ENCODE data around the gene STK10. TPM values are rescaled to one million over a fixed set of nuclear protein-coding genes. Genes with fewer than 3 reads are reported as not detected.

STK10 gene
- polyA plus RNA-seq, 3 donors = 21.5 to 180 (median 47.4) TPM

- peaks cover 27% of the 10 kb centered on the region for H3K79me2 ChIP-seq (ENCODE audit: insufficient read depth, low read length)
- H3K36me3 ChIP-seq (replicated peaks in 1 of 2; ENCODE audit: control insufficient read depth in 1 of 2, insufficient read depth in 2 of 2, low read length in 2 of 2) = peaks cover 84 to 96% of the 10 kb centered on the region in 2 donors
- H3K9me3 ChIP-seq (replicated peaks in 1 of 2; ENCODE audit: control insufficient read depth in 1 of 2, insufficient read depth in 1 of 2, low read length in 2 of 2) = no peaks in the 10 kb centered on the region
- no peaks in the 10 kb centered on the region for H3K27me3 ChIP-seq (ENCODE audit: control insufficient read depth in 2 of 2, insufficient read depth in 2 of 2, low read length in 2 of 2)
- Mint-ChIP-seq H3K9me3 (peaks cover 0 to 2% (median 0%) of the 10 kb centered on the region in 7 donors), H3K27ac (peak overlapping the region in 1 of 7 donors; percentile 10), H3K4me1 (no peaks in the 10 kb centered on the region), H3K36me3 (peaks cover 61 to 88% of the 10 kb centered on the region in 2 donors), H3K27me3 (ENCODE audit: low read depth in 3 of 3) (peaks cover 0 to 2% (median 2%) of the 10 kb centered on the region in 3 donors), H3K4me3 (no peak overlapping the region)
- H3K4me1 ChIP-seq (ENCODE audit: control insufficient read depth in 1 of 2, insufficient read depth in 2 of 2, low read length in 2 of 2) = no peaks in the 10 kb centered on the region
- H2AFZ ChIP-seq (ENCODE audit: insufficient read depth, low read depth, low read length, poor library complexity, severe bottlenecking) = no peak overlapping the region
- DNase-seq = no peak
- intact Hi-C loops (cut with micrococcal nuclease) = no loop called here
- WGBS (ENCODE audit: insufficient coverage) = 95% methylated on average over 2 of the region's 3 CpGs
- H3K4me3 ChIP-seq (replicated peaks in 1 of 3; ENCODE audit: low read depth in 2 of 3, low read length in 3 of 3) = no peak overlapping the region
- H3K27ac ChIP-seq (ENCODE audit: low read depth in 1 of 2, low read length in 2 of 2) = no peak overlapping the region
- H4K20me1 ChIP-seq (ENCODE audit: insufficient read depth, low read length) = peaks cover 96% of the 10 kb centered on the region
- no peak overlapping the region for H3K9ac ChIP-seq (ENCODE audit: insufficient read depth, low read length, poor library complexity, severe bottlenecking)
- no peak overlapping the region for H3K4me2 ChIP-seq (replicated peaks; ENCODE audit: extremely low read depth, low read length, poor library complexity, severe bottlenecking)
- TF ChIP-seq CTCF (IDR thresholded peaks at IDR 0.05) = no peak
Measured at GRCh38 chr5:172071309-172071875, 116.6 kb downstream of the STK10 start.

- H3K27me3 ChIP-seq (ENCODE audit: control insufficient read depth in 2 of 2, insufficient read depth in 2 of 2, low read length in 2 of 2) = no peaks in the 10 kb centered on the region
- Mint-ChIP-seq H3K4me1 (no peaks in the 10 kb centered on the region), H3K27me3 (ENCODE audit: low read depth in 3 of 3) (peaks cover 0 to 2% (median 2%) of the 10 kb centered on the region in 3 donors), H3K36me3 (peaks cover 78 to 96% of the 10 kb centered on the region in 2 donors), H3K9me3 (peaks cover 0 to 2% (median 0%) of the 10 kb centered on the region in 7 donors), H3K27ac (peak overlapping the region in 3 of 7 donors; percentile 8 to 60 (median 24)), H3K4me3 (no peak overlapping the region)
- H2AFZ ChIP-seq (ENCODE audit: insufficient read depth, low read depth, low read length, poor library complexity, severe bottlenecking) = no peak overlapping the region
- no peak overlapping the region for H3K9ac ChIP-seq (ENCODE audit: insufficient read depth, low read length, poor library complexity, severe bottlenecking)
- no peak overlapping the region for H3K4me2 ChIP-seq (replicated peaks; ENCODE audit: extremely low read depth, low read length, poor library complexity, severe bottlenecking)
- TF ChIP-seq CTCF (IDR thresholded peaks at IDR 0.05) = no peak
- peak in 1 of 3 donors; percentile 3 for DNase-seq
- peaks cover 11% of the 10 kb centered on the region for H3K79me2 ChIP-seq (ENCODE audit: insufficient read depth, low read length)
- peaks cover 95 to 97% of the 10 kb centered on the region in 2 donors for H3K36me3 ChIP-seq (replicated peaks in 1 of 2; ENCODE audit: control insufficient read depth in 1 of 2, insufficient read depth in 2 of 2, low read length in 2 of 2)
- H3K9me3 ChIP-seq (replicated peaks in 1 of 2; ENCODE audit: control insufficient read depth in 1 of 2, insufficient read depth in 1 of 2, low read length in 2 of 2) = no peaks in the 10 kb centered on the region
- H4K20me1 ChIP-seq (ENCODE audit: insufficient read depth, low read length) = peaks cover 90% of the 10 kb centered on the region
- no peak overlapping the region for H3K27ac ChIP-seq (ENCODE audit: low read depth in 1 of 2, low read length in 2 of 2)
- intact Hi-C loops (cut with micrococcal nuclease) = no loop called here
- no peak overlapping the region for H3K4me3 ChIP-seq (replicated peaks in 1 of 3; ENCODE audit: low read depth in 2 of 3, low read length in 3 of 3)
- no peaks in the 10 kb centered on the region for H3K4me1 ChIP-seq (ENCODE audit: control insufficient read depth in 1 of 2, insufficient read depth in 2 of 2, low read length in 2 of 2)
- 97% methylated on average over 6 of the region's 7 CpGs for WGBS (ENCODE audit: insufficient coverage)
Measured at GRCh38 chr5:172065431-172066065, 122.5 kb downstream of the STK10 start.
